GM23338 (cell line): ENCODE results near the gene TMEM107. TPM values are rescaled to one million over a fixed set of nuclear protein-coding genes. Genes with fewer than 3 reads are reported as not detected.

Source experiments
- ATAC-seq: fragments of 200-7000 bp; cut with Tn5 transposase; 3 replicates; pipeline ENCODE4 v1.9.1; 2020
- DNase-seq: peaks from one replicate; pipeline ENCODE4 v3.0.0-alpha.2; 2015; ENCODE audit warnings: low spot score
- H2AFZ ChIP-seq: fragments of 200-600 bp; sonication (generic); 2 replicates; pipeline ENCODE4 v1.8.0; 2016; ENCODE audit warnings: antibody characterized with exemption, mild to moderate bottlenecking, moderate library complexity
- H3F3A ChIP-seq: fragments of 200-600 bp; sonication (generic); replicated peaks from 2 replicates; pipeline ENCODE4 v1.8.0; 2017; ENCODE audit warnings: antibody characterized with exemption, mixed run types, low read depth
- H3K27ac ChIP-seq: fragments of 200-600 bp; sonication (generic); 2 replicates; pipeline ENCODE4 v1.6.1; 2016; ENCODE audit warnings: low read depth
- H3K27me3 ChIP-seq: fragments of 200-600 bp; sonication (generic); 2 replicates; pipeline ENCODE4 v1.8.0; 2016; ENCODE audit warnings: mild to moderate bottlenecking, mixed run types, moderate library complexity; ENCODE audit not compliant: insufficient read depth
- H3K36me3 ChIP-seq: fragments of 200-600 bp; sonication (generic); 2 replicates; pipeline ENCODE4 v1.8.0; 2016; ENCODE audit warnings: mild to moderate bottlenecking; ENCODE audit not compliant: insufficient read depth
- H3K4me1 ChIP-seq: fragments of 200-600 bp; sonication (generic); 2 replicates; pipeline ENCODE4 v1.8.0; 2016; ENCODE audit warnings: mild to moderate bottlenecking, moderate library complexity; ENCODE audit not compliant: insufficient read depth
- H3K4me2 ChIP-seq: fragments of 200-600 bp; sonication (generic); 2 replicates; pipeline ENCODE4 v1.7.1; 2017; ENCODE audit warnings: mixed run types
- H3K4me3 ChIP-seq: fragments of 200-600 bp; sonication (generic); 2 replicates; pipeline ENCODE4 v1.6.1; 2016; ENCODE audit warnings: mixed run types
- H3K79me2 ChIP-seq: fragments of 200-600 bp; sonication (generic); replicated peaks from 2 replicates; pipeline ENCODE4 v1.8.0; 2017; ENCODE audit warnings: mild to moderate bottlenecking; ENCODE audit not compliant: insufficient read depth
- H3K9me2 ChIP-seq: fragments of 200-600 bp; sonication (generic); 2 replicates; pipeline ENCODE4 v1.8.0; 2017; ENCODE audit not compliant: insufficient read depth
- H4K20me1 ChIP-seq: fragments of 200-600 bp; sonication (generic); replicated peaks from 2 replicates; pipeline ENCODE4 v1.8.0; 2017; ENCODE audit warnings: mild to moderate bottlenecking; ENCODE audit not compliant: insufficient read depth
- H3K27ac Mint-ChIP-seq: 2 replicates; pipeline ENCODE4 v1.8.0; 2020; ENCODE audit warnings: inconsistent platforms, mild to moderate bottlenecking, moderate library complexity, mixed read lengths
- H3K27me3 Mint-ChIP-seq: 3 replicates; pipeline ENCODE4 v1.8.0; 2022; ENCODE audit warnings: low read depth, mild to moderate bottlenecking, moderate library complexity, mixed read lengths, inconsistent platforms; ENCODE audit not compliant: insufficient read depth, poor library complexity
- H3K36me3 Mint-ChIP-seq: 3 replicates; pipeline ENCODE4 v1.8.0; 2021; ENCODE audit warnings: low read depth, mild to moderate bottlenecking, inconsistent platforms, moderate library complexity, mixed read lengths
- H3K4me1 Mint-ChIP-seq: 3 replicates; pipeline ENCODE4 v1.8.0; 2020; ENCODE audit warnings: mild to moderate bottlenecking, inconsistent platforms, mixed read lengths
- H3K4me3 Mint-ChIP-seq: 3 replicates; pipeline ENCODE4 v1.8.0; 2021; ENCODE audit warnings: moderate library complexity, mild to moderate bottlenecking, inconsistent platforms, mixed read lengths
- H3K9me3 Mint-ChIP-seq: 3 replicates; pipeline ENCODE4 v1.8.0; 2020; ENCODE audit warnings: moderate library complexity, mild to moderate bottlenecking, inconsistent platforms, mixed read lengths
- CREB1 ChIP-seq: fragments of 250-450 bp; sonication (Bioruptor Pico); IDR thresholded peaks from 2 replicates; pipeline ENCODE4 v1.5.0; 2020; ENCODE audit warnings: low read depth, mild to moderate bottlenecking, moderate library complexity
- CTCF ChIP-seq, 2 experiments: fragments of 200-600 bp in 1 of 2; sonication (generic) in 1 of 2; conservative IDR thresholded peaks; 2 replicates each; pipeline versions ENCODE4 v1.5.1 to v1.6.1; 2016 to 2017; ENCODE audit warnings: antibody characterized with exemption in 2 of 2, low read depth in 2 of 2, mild to moderate bottlenecking in 2 of 2, moderate library complexity in 1 of 2
- ETS1 ChIP-seq: IDR thresholded peaks from 2 replicates; pipeline ENCODE4 v1.6.1; 2016; ENCODE audit warnings: antibody characterized with exemption
- EZH2 ChIP-seq: fragments of 200-600 bp; sonication (generic); IDR thresholded peaks from one replicate; pipeline ENCODE4 v1.8.0; 2017; ENCODE audit warnings: antibody characterized with exemption, mild to moderate bottlenecking, low read depth; ENCODE audit not compliant: unreplicated experiment
- EZH2phosphoT487 ChIP-seq: fragments of 200-600 bp; sonication (generic); IDR thresholded peaks from one replicate; pipeline ENCODE4 v1.8.1; 2018; ENCODE audit warnings: antibody characterized with exemption; ENCODE audit not compliant: unreplicated experiment
- NANOG ChIP-seq: IDR thresholded peaks from 2 replicates; pipeline ENCODE4 v1.6.1; 2016; ENCODE audit warnings: antibody characterized with exemption, borderline replicate concordance
- POLR2AphosphoS5 ChIP-seq: IDR thresholded peaks from 2 replicates; pipeline ENCODE4 v1.6.1; 2016; ENCODE audit warnings: antibody characterized with exemption, low read depth
- REST ChIP-seq: IDR thresholded peaks from one replicate; pipeline ENCODE4 v1.6.1; 2018; ENCODE audit warnings: antibody characterized with exemption; ENCODE audit not compliant: unreplicated experiment
- STAT1 ChIP-seq: IDR thresholded peaks from one replicate; pipeline ENCODE4 v1.6.1; 2016; ENCODE audit warnings: antibody characterized with exemption; ENCODE audit not compliant: unreplicated experiment
- ZNF331 ChIP-seq: fragments of 250-450 bp; sonication (Bioruptor Pico); IDR thresholded peaks from 2 replicates; pipeline ENCODE4 v1.5.0; 2020; ENCODE audit warnings: low read depth, mild to moderate bottlenecking, moderate library complexity
- ZNF462 ChIP-seq: fragments of 250-450 bp; sonication (Bioruptor Pico); IDR thresholded peaks from 2 replicates; pipeline ENCODE4 v1.5.0; 2020; ENCODE audit warnings: mild to moderate bottlenecking, moderate library complexity
- polyA plus RNA-seq: library from polyadenylated mRNA; unstranded; fragments of >200 nt; fragmentation: Nextera tagmentation; extraction: Ambion mirVana; gene quantifications from 2 replicates; pipeline ENCODE4 v1.2.1, GENCODE V29; 2016
- total RNA-seq: library from RNA; depleted of rRNA; stranded (reverse); fragments of >200 nt; shearing (Covaris generic); gene quantifications from 2 replicates; pipeline ENCODE4 v1.2.3, GENCODE V29; 2014

The TMEM107 gene
- total and polyA plus RNA-seq, 2 experiments from 2014 or later, result 10.8 to 20.4 TPM

GRCh38 chr17:8173871-8174322, 2.3 kb downstream of the TMEM107 start:
- peak overlapping the region; percentile 83 for H3K4me3 Mint-ChIP-seq
- H3K36me3 Mint-ChIP-seq, result no peaks in the 10 kb centered on the region; the same call in 2 of the 3 replicates
- DNase-seq (peak; percentile 69), ATAC-seq (peak; percentile 13)
- Histone ChIP-seq H3F3A (peaks cover 8% of the 10 kb centered on the region), H3K4me1 (peaks cover 19% of the 10 kb centered on the region), H3K9me2 (no peaks in the 10 kb centered on the region), H4K20me1 (no peaks in the 10 kb centered on the region), H3K27me3 (no peaks in the 10 kb centered on the region), H3K27ac (peak overlapping the region; percentile 85), H3K4me2 (peak overlapping the region; percentile 71), H3K79me2 (no peaks in the 10 kb centered on the region), H2AFZ (peak overlapping the region; percentile 0; the same call in 1 of the 2 replicates), H3K4me3 (peak overlapping the region; percentile 49), H3K36me3 (no peaks in the 10 kb centered on the region)
- H3K4me1 Mint-ChIP-seq, result peaks cover 28% of the 10 kb centered on the region
- H3K27me3 Mint-ChIP-seq, result peaks cover 27% of the 10 kb centered on the region
- peak overlapping the region; percentile 100 for H3K27ac Mint-ChIP-seq
- no peak for TF ChIP-seq CTCF (conservative IDR thresholded peaks at IDR 0.05; ENCODE audit: low read depth in 2 of 2)
- TF ChIP-seq ZNF331 (CRISPR knock-in tag), result no peak
- no peak for TF ChIP-seq STAT1
- TF ChIP-seq POLR2AphosphoS5, result no peak
- TF ChIP-seq EZH2phosphoT487, result no peak
- TF ChIP-seq REST, result no peak
- TF ChIP-seq CREB1 (CRISPR knock-in tag), result no peak
- no peak for TF ChIP-seq ETS1
- TF ChIP-seq ZNF462 (CRISPR knock-in tag), result no peak
- TF ChIP-seq EZH2, result no peak
- TF ChIP-seq NANOG, result no peak
- H3K9me3 Mint-ChIP-seq, result no peaks in the 10 kb centered on the region
